Measurements from ENCODE around the gene KLF15.

- TF ChIP-seq POLR2AphosphoS5 (IDR thresholded peaks at IDR 0.05; ENCODE audit: low read depth, low read length): no peak
- TF ChIP-seq, protein P1, sequence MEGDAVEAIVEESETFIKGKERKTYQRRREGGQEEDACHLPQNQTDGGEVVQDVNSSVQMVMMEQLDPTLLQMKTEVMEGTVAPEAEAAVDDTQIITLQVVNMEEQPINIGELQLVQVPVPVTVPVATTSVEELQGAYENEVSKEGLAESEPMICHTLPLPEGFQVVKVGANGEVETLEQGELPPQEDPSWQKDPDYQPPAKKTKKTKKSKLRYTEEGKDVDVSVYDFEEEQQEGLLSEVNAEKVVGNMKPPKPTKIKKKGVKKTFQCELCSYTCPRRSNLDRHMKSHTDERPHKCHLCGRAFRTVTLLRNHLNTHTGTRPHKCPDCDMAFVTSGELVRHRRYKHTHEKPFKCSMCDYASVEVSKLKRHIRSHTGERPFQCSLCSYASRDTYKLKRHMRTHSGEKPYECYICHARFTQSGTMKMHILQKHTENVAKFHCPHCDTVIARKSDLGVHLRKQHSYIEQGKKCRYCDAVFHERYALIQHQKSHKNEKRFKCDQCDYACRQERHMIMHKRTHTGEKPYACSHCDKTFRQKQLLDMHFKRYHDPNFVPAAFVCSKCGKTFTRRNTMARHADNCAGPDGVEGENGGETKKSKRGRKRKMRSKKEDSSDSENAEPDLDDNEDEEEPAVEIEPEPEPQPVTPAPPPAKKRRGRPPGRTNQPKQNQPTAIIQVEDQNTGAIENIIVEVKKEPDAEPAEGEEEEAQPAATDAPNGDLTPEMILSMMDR (IDR thresholded peaks at IDR 0.05; ENCODE audit: control extremely low read depth in 1 of 3, insufficient read depth in 1 of 3, low read depth in 1 of 3, low read length in 3 of 3): no peak
Measured at GRCh38 chr3:126326629-126327028, 30.6 kb downstream of the KLF15 start.

Measured in H1 (cell line).